Astrocyte of the spinal cord (primary cell): Measurements from ENCODE around the gene WWOX.

Experiments
- DNase-seq: peaks from one replicate; pipeline ENCODE4 v3.0.0; 2011; ENCODE audit warnings: low read depth, low spot score
- H3K4me3 ChIP-seq: 2 replicates; pipeline ENCODE4 v1.5.1; 2011; ENCODE audit warnings: low read depth, mild to moderate bottlenecking, low read length, moderate library complexity
- in situ Hi-C: cut with HindIII; loops from 2 replicates; pipeline ENCODE4 v1.10.0; 2017; ENCODE audit warnings: low sequenced_read_pairs
- TF ChIP-seq, protein P1 (sequence below): IDR thresholded peaks from 2 replicates; pipeline ENCODE4 v1.5.1; 2012; ENCODE audit warnings: low read depth, mild to moderate bottlenecking, low read length, inconsistent platforms

WWOX gene

DNA sequence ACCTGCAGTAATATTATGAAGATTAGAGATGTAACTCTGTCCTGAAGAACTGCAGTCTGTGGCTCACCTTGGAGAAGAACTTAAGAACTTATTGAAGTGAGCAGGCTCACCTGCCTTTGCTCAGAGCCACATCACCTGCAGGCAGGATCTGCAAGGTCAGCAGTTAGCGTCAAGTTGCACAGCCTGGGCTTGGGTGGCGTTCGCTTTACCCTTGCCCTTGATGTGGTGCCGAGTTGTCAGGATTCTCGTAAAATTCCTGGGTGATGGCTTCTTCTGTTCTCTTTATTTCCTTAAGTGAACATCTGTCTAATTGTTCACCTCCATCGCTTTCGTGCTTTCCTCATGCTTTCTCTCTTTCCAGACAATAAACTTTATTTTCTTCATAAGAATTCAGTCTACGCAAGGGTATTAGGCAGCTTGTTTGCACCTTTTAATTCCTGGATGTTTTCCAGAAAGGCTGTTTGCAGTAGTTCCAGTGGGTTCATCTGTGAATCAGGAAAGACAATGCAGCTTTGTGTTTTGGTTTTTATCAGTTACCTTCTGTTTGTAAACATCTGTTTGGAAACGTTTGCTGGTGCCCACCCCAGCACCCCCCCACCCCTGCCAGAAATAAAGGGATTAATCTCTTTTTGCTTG, 254.3 kb downstream of the WWOX start:
- TF ChIP-seq, protein P1, sequence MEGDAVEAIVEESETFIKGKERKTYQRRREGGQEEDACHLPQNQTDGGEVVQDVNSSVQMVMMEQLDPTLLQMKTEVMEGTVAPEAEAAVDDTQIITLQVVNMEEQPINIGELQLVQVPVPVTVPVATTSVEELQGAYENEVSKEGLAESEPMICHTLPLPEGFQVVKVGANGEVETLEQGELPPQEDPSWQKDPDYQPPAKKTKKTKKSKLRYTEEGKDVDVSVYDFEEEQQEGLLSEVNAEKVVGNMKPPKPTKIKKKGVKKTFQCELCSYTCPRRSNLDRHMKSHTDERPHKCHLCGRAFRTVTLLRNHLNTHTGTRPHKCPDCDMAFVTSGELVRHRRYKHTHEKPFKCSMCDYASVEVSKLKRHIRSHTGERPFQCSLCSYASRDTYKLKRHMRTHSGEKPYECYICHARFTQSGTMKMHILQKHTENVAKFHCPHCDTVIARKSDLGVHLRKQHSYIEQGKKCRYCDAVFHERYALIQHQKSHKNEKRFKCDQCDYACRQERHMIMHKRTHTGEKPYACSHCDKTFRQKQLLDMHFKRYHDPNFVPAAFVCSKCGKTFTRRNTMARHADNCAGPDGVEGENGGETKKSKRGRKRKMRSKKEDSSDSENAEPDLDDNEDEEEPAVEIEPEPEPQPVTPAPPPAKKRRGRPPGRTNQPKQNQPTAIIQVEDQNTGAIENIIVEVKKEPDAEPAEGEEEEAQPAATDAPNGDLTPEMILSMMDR, result no peak
- no peak for DNase-seq
- in situ Hi-C loops, result no loop called here
- H3K4me3 ChIP-seq, result no peak overlapping the region

- in situ Hi-C loops, result no loop called here
- no peak for DNase-seq
- TF ChIP-seq, protein P1, result no peak
- H3K4me3 ChIP-seq, result no peak overlapping the region
These were observed 263.2 kb downstream of the WWOX start for GRCh38 chr16:78362524-78363135.

DNA sequence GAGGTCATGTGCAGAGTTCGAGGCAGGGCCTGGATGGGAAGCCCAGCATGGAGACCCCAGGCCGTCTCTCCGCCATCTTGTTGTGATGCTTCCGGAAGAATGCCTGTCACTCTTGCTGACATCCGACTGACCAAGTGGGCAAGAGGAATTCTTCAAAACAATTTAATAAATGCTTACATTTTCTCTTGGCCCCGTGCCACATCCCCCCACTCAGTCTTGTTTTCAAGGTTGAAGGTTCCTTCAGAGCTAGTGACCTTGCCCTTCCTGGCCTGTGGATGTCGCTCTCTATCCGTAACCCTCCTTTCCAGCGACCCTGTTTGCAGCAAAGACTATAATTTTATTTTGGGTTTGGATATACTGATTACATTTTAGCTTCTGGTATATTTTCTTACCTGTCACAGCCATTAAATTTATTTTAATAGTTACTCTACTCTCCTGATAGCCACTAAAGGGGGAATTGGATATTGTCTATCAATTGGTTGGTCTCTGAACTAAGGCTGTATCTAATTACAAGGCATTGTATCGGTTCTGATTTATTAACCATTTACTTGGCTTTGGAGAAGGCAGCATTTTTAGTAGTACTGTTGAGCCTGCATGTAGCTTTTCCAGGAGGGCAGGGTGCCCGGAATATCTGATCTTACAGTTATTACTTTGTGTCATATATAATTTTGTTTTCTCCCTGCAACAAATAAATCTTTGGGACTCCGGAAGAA, 264.5 kb downstream of the WWOX start:
- H3K4me3 ChIP-seq, result no peak overlapping the region
- in situ Hi-C loops, result no loop called here
- TF ChIP-seq, protein P1, result no peak
- DNase-seq, result no peak

DNA sequence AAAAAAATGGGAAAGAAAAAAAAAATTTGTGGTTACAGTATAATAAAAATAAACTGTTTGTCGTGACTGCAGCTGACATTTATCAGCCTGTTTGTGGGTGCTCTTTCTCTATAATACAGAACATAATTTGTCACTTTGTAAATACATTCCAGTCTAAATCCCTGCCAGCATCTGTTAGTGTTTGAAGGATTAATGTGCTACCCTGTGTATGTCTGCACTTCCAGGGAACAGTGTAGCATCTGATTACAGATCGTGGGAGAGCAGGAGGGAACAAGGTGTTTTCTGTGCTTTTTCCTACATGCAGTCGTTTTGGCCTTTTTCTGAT, 265.1 kb downstream of the WWOX start:
- no peak for DNase-seq
- in situ Hi-C loops, result no loop called here
- H3K4me3 ChIP-seq, result no peak overlapping the region
- TF ChIP-seq, protein P1, result no peak

DNA sequence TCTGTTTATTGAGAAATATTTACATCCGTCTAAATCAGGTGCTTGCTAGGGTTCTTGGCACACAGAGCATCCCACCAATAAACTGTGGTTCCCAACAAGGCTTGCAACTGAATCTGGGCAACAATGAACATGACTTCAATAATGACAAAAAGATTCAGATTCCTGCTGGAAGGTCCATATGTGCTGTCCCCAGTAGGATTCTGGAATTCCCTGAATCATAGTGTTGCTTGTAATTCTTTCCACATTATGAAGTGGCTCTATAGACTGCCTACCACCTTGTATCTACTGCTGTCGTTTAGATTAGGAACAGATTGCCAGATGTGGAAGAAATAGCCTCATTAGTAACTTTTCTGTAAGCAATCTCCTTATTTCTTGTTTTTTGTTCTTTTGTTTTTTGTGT, 265.9 kb downstream of the WWOX start:
- no peak overlapping the region for H3K4me3 ChIP-seq
- in situ Hi-C loops, result no loop called here
- no peak for DNase-seq
- TF ChIP-seq, protein P1, result no peak

GRCh38 chr16:78368121-78369102, 269.0 kb downstream of the WWOX start:
- in situ Hi-C loops, result no loop called here
- TF ChIP-seq, protein P1, result no peak
- no peak for DNase-seq
- no peak overlapping the region for H3K4me3 ChIP-seq
